22Rv1 (cell line): ENCODE data around the gene EMP2.

ENCODE experiments used
- H3K27ac ChIP-seq: fragments of 450-650 bp; 2 replicates; pipeline ENCODE4 v1.5.1; 2017
- CTCF ChIP-seq: fragments of 450-650 bp; IDR thresholded peaks from 2 replicates; pipeline ENCODE4 v1.5.1; 2017; ENCODE audit warnings: mild to moderate bottlenecking
- ZFX ChIP-seq: fragments of 450-650 bp; IDR thresholded peaks from 2 replicates; pipeline ENCODE4 v1.6.1; 2017; ENCODE audit warnings: antibody characterized with exemption, borderline replicate concordance

Gene EMP2

GRCh38 chr16:10528635-10529034 lies 51.8 kb downstream of the EMP2 start:
- TF ChIP-seq ZFX (no peak), CTCF (no peak)
- no peak overlapping the region for H3K27ac ChIP-seq

DNA sequence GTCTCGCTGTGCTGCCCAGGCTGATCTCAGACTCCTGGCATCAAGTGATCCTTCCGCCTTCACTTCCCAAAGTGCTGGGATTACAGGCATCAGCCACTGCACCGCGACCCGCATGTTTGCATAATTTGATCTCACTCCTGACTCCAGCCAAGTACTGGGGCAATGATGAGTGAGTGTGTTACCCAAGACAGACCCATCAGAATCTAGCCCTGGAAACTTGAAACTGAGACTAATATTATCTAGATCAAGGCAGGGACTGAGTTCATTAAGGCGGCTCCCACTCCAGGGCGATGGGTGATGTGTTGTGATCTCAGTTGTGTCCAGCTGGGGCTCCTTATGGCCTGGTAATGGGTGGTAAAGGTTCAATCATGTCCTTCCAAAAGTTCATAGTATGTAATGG lies 53.4 kb downstream of the EMP2 start:
- TF ChIP-seq ZFX (no peak), CTCF (no peak)

GRCh38 chr16:10525214-10525825 lies 55.1 kb downstream of the EMP2 start:
- TF ChIP-seq ZFX (no peak), CTCF (no peak)
- no peak overlapping the region for H3K27ac ChIP-seq

More for the DNA sequence above, 53.4 kb downstream of the EMP2 start:
- no peak overlapping the region for H3K27ac ChIP-seq

DNA sequence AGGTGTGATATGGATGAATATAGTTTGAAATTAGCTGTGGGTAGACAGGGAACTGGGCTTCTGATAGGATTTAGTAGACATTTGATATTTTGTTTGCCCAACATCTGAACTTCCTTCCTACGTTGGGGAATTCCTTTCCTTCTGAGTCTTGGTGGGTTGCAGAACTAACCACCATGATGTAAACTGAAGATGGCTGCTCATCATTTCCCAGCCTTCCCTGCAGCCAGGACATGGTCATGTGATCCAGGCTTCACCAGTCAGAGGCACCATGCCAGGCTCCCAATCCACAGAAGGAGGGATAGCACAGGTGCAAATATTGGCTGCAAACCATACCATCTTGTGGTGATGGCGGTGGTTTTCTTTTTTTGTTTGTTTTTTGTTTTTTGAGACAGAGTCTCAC lies 57.4 kb downstream of the EMP2 start:
- TF ChIP-seq ZFX (no peak), CTCF (no peak)
- H3K27ac ChIP-seq: no peak overlapping the region

DNA sequence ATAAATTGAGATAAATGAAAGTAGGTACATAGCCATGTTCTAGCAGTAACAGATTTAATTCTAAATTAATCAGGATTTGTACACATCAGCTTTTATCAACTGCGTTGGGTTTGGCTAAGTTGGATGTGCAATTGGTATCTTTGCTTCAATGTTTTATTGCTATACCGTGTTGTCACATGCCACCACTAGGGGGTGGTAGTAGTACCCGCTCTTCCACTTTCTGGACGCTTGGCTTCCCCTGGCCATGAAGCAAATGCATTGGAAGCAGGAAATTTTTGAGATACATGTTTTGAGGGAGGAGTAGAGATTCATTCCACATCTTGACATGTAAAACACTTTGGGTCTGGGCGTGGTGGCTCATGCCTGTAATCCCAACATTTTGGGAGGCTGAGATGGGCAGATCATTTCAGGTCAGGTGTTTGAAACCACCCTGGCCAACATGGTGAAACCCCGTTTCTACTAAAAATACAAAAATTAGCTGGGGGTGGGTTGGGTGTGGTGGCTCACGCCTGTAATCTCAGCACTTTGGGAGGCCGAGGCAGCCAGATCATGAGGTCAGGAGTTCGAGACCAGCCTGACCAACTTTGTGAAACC lies 58.6 kb downstream of the EMP2 start:
- TF ChIP-seq ZFX (no peak), CTCF (peak; percentile 82)
- no peak overlapping the region for H3K27ac ChIP-seq

- TF ChIP-seq CTCF (no peak), ZFX (no peak)
- H3K27ac ChIP-seq: peak overlapping the region; percentile 72
These were observed 59.4 kb downstream of the EMP2 start for GRCh38 chr16:10520869-10521578.
